EH (cell line): ENCODE results near the gene PRLHR.
A peak's percentile ranks its signal among the peaks of the same experiment; 100 is the strongest.

Experiments
- DNase-seq: peaks from one replicate; pipeline ENCODE4 v3.0.0-alpha.2; 2015; ENCODE audit warnings: low read depth

Gene PRLHR

DNA sequence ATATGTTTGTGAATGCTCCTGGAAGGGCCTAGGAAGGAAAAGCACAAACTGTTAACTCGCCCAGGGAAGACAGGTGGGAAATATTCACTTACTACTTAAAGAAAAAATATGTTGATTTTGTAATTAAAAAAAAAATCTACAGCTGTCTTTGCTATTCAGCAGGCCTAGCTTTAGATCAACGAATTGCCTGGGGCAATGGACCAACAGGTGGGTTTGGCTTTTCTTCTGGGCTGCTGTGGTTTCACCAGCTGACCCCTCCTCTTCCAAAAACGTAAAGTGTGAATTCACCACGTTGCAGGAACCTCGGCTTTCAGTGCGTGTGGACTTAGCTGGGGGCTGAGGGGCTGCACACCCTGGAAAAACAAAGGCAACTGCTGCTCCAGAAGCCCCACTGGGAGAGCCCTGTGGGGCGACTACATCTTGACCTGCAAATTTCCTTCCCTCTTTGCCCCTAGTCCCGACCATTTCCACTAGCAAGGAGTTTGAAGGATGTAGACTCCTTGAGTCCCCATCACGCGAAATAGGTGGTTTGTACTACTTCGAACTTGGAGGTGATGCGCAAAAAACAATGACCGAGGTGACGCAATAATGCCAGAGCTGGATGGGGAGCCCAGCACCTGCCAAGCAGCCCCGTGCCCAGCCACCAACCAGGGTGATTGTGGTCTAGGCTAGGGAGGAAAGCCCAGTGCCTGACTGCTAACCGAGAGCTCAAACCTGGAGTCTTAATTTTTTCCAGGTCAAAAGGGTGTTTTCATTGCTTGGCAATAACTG, 7.4 kb downstream of the PRLHR start:
- DNase-seq, result no peak

DNA sequence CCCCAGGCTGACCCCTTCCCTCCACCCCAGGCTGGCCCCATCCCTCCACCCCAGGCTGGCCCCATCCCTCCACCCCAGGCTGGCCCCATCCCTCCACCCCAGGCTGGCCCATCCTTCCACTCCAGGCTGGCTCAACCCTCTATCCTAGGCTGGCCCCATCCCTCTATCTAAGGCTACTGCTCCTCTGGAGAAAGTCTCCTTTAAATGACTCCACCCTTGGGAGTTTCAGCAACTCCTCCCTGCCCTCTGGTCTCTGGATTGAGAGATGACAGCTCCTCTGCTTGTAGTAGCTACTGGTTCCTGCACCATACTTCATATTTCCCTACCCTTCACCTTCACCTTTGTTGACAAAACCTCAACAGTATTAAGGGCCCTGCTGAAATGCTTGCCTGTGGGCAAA, 8.5 kb downstream of the PRLHR start:
- no peak for DNase-seq

DNA sequence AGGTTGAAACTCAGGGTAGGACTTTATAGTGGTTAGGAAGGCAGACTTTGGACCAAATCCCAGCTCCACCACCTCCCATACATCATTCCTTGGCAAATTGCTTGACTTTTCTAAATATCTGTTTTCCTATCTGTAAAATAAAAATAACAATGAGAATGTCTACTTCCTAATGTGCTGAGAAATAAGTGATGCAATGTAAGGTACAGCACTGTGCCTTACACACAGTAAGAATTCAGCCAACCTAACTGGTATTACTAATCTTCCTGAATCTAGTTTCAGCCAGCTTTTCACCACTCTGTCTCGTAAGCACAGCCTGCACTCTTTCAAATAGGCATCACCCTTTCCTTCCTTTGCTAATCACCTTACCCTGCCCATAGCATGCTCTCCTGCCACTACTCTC, 9.7 kb downstream of the PRLHR start:
- no peak for DNase-seq

DNA sequence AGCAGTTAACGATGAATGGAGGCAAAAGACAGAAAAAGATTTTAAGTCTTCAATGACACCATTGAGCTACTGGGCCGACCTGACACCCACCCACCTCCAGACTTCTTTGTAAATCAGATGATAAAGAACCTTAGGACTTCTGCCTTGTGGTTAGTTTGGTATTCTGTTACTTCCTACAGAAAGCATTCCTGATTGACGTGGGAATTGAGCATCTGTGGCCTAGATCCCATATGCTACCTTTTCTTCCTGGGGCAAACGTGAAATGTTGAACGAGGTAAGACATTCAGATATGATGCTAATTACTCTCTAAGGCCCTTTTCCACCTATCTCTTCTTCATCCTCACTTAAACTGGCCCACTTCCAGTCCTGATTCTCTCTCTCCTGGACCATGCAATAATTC, 10.2 kb downstream of the PRLHR start:
- DNase-seq, result no peak

DNA sequence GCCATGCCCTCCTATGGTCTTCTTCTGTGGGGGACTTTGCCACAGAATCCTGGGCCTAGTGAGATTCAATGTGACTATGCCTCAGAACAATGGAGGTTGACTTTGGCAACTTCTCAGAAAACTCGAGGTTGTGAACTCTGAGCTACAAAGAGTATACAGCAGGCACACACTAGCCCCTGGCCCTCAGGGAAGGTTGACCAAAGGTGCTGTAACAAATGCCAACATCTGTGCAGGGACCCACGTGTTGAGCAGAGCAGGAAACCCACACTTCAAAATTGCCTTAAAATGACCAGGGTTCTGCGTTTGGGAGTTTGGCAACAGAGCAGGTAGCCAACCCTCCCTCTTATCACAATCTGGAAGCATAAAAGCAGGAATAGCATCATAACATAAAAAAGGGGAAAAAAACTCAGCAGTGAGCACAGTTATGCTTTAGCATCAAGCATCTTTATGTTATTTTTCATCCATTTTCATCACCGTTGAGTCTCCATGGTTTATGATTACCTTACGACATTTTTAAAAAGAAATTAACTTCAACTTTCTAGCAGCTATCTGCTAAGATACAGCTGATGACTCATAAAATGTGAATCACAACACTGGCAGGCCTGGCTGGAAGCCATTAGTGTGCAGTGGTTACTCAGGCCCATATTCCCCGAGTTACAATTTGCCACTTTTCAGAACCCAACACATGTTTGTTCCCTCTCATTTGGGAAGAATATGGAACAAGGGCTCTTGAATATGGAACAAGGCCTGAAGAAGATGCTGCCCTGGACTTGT, 11.1 kb downstream of the PRLHR start:
- peak; percentile 82 for DNase-seq

DNA sequence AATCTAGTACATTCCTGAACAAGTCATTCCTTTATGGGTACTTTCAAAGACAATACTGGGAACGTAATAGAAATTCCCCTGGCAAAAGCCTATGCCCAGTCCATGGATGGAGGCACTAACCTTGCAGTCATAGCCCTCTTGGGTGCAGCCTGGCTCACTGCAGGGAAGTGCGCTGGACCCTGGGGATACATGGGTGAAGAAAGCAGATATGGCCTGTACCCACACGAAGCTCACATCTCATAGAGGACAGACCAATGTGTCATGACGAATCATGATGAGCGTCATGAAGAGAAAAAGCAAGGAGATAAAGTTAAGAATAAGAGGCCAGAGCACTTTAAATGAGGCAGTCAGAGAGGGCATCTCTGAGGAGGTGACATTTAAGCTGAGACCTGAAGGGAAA, 11.8 kb downstream of the PRLHR start:
- no peak for DNase-seq

DNA sequence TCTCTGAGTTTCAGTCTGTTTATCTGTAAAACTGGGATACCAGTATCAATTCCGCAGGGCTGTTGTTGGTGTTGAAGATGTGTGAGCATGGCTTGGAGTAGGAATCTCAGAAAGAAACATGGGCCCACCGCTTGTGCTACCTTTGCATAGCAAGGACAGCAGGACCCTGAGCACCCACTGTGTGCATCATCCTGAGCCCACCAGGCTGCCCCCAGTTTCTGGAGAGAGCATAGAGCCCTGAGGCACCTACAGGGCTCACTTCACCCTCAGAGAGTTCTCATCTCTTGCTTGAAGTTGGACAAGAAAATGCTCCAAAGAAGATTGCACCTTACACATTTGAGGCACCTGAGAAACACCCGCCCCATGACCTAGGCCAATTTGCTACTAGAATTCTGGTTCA, 12.9 kb downstream of the PRLHR start:
- no peak for DNase-seq

DNA sequence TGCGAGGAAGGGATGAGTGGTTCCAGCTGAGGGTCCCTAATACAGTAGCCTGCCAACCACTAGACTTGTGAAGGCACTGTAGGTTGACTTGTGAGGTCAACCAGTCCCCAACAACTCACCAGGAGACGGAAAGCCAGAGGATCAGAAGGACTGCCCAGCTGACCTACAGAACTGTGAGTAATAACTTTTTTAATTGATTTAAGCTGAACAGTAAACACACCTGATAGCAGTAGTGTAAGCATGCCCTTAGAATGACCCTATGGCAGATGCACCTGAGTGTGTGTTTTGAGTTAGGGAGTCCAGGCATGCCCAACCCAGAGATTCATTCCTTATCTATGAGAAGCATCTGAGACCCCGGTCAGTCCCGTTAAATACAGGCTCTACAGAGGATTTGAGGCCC, 14.1 kb downstream of the PRLHR start:
- no peak for DNase-seq

DNA sequence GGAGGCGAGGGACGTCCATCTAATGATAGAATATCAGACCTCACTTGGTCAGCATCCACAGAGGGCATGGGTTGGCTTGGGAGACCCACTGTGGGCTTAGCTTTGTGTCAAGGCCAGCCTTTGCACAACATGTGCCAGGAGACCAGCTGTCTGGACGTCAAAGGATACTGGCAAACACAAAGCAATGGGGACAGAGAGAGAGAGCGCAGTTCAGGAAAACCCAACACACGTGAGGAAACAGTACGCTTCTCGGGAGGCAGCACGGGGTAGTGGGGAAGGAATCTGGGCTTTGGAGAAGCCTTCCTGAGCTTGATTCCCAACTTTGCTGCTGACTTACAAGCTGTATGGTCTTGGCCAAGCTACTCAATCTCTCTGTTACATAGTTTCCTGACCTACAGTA, 14.7 kb downstream of the PRLHR start:
- no peak for DNase-seq

DNA sequence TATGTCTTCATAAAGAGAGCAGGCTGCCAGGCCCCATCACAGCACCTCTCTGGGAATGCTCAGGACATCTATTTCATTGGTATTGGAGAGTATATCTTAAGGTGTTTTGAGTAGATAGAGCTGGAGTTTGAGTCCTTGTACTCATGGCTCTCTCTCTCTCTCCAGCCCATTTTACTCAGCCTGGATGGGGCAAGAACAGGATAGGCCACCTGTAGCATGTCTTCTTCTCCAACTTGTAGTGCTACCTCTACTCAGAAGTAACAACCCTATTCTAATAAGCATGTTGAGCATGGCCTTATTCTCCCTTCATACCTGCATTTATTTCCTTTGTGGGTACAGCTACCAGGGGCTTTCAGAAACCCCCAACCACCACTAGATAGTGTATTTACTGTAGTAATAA, 21.9 kb downstream of the PRLHR start:
- no peak for DNase-seq

DNA sequence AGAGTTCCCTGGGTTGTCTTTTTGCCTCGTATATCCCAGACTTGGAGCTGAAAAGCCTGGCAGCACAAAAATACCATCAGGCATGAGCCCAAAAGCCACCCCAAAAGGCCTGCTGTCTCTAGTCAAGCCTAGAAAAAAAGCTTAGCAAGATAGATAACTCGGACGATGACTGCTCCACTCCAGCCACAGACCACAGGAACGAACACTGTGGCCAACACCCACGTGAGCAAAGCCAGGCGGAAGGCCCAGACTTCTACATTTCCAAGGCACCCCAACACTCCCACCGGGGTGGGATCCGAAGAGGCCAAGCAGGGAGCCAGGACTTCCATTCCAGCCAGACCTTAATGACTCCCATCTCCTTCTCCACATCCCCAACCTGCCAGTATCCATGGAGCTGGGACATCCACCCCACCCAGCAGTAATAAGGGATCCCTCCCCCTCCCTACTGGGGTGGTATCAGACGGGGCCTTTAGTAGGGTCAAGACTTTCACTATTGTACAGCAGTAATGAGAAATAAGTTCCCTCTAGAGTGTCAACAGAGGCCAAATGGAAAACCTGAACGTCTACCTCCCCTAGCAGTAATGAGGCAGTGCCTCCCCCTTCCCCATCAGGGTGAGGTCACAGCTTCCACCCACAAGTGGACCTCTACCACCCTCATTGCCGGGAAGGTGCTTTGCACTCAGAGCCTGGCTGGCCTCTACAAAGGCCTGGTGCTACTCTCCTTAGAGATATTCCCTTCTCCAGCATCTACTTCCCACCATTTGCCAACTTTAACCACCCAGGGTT, 23.0 kb downstream of the PRLHR start:
- no peak for DNase-seq

DNA sequence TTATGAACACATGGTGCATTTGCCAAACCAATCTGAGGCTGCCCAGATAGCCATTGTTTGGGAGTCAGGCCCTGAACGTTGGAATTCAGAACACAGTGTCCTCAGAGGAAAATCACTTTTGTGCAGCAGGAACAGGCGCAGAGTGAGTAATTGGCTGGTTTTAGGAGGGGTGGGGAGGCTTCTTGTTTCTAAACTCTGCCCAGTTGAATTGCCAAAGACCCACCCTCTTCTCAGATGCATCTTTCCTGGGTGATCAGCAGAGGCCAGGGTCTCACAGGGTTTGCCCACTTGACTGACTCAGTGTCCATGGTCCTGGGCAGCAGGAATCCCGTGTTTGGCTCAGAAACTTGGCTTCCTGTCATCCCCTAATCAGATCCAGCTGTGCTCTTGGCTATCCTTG, 24.3 kb downstream of the PRLHR start:
- DNase-seq, result no peak

DNA sequence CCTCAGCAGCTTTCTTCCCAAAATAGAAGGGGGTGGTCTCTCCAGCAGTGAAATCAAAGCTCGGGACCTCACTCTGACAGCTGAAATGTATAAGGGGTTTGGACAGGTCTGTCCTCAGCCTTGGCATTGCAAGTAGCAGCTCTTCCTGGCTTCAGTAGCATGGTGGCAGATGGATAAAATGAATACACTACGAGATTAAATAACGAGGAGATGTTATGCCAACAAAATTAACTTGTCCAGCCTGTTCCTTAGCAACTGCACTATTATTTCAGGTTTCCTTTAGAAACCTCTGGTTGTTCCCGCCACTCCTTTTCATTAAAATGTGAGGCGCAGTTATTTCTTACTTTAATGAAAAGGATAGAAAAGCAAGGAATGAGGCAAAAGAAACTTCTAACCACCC, 24.9 kb downstream of the PRLHR start:
- no peak for DNase-seq

DNA sequence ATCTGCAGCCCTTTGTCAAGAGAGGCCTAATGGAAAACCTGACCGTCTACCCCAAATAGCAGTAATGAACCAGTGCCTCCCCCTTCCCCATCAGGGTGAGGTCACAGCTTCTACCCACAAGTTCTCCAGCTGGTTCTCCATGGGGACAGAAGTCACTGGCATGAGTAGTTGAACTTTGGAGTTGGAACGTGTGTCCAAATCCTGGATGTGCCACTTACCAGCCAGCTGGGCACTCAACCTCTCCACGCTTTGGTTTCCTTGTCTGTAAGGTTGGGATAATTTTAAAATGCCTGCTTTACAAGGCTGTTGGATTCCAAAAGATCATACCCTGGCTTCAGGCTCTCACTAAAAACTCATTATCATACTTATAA, 25.6 kb downstream of the PRLHR start:
- no peak for DNase-seq

DNA sequence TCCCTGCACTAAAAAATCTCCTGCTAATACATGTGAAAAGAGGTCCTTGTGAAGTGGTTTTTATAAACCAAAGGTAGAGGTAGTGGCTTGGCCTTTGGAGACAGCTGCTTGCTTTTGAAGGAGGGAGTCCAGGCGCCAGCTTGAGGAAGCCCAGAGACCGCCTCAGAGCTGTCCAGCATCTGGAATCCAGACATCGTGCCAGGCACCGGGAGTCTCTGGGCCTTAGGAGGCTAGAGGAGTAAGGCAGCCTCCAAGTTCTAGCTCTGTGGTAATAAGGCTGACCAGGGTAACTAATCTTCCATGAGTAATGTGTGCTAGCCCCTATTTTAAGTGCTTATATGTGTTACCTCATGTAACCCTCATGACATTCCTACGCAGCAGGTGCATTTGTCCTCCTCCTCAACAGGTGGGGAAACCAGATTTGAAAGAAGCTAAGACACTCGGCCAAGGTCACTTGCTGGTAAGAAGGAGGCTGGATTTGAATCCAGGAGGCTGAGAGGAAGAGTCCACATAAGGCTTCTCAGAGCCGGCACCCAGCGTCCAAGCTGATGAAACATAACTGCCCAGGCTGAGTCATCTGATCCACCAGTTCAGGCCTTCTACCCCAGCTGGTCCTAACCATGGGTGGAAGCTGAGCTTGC, 26.1 kb downstream of the PRLHR start:
- peak; percentile 30 for DNase-seq

DNA sequence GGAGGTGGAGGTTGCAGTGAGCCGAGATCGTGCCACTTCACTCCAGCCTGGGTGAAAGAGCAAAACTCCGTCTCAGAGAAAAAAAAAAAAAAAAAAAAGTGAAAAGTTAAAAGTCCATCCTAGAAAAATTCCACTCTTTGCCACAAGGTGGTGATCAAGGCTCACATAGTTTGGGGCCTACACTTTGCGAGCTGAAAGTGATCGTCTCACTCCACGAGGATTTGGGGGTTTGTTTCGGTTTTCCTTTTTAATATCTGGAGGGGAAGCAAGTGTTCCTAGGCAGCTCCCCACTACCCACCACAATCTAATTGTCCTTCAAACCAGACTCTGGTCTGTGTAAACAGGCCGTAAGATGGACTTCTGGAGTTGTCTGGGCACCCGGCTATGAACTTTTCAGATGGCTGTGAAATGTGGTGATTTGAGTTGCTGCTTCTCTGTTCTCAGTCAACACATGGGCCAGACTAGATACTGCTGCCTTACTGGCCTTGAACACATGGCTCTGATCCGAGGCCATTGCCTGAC, 27.1 kb downstream of the PRLHR start:
- peak; percentile 63 for DNase-seq

DNA sequence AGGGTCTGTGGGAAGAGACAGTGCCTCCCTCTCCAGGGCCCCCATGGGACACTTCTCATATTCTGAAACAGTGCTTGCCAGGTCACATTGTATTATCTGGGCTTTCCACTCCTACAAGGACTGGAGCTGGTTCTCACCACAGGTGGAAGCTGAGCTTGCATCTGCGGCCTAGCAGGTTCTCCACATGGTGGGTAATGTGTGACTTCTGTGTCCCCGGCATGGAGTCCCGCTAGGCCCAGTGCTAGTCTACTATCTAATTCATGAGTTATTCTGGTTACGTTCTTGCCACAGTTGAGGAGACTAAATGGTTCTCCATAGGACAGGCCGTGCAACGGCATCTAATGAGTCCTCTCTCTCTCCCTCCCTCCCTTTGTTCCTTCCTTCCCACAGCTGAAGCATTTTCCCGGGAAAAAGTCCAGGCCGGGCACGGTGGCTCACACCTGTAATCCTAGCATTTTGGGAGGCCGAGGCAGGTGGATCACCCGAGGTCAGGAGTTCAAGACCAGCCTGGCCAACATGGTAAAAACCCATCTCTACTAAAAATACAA, 27.7 kb downstream of the PRLHR start:
- DNase-seq, result no peak

DNA sequence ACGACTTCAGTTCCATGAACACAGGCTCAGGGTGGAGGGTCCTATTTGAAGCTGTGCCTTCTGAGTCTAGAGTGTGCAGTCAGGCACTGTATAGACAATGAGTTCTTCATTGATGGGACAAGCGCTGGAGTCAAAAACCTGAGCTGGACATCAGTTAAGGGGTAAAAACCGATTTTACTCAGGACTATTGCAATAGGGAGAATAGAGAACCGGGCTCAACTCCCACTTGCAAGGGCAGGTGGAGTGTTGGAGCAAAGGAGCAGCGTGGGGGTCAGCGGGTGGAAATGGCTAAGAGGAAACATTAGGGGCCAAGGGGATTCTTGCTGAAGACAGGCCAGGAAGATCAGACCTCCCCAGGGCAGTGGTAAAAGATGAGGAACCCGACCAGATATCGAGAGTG, 28.5 kb downstream of the PRLHR start:
- DNase-seq, result no peak

DNA sequence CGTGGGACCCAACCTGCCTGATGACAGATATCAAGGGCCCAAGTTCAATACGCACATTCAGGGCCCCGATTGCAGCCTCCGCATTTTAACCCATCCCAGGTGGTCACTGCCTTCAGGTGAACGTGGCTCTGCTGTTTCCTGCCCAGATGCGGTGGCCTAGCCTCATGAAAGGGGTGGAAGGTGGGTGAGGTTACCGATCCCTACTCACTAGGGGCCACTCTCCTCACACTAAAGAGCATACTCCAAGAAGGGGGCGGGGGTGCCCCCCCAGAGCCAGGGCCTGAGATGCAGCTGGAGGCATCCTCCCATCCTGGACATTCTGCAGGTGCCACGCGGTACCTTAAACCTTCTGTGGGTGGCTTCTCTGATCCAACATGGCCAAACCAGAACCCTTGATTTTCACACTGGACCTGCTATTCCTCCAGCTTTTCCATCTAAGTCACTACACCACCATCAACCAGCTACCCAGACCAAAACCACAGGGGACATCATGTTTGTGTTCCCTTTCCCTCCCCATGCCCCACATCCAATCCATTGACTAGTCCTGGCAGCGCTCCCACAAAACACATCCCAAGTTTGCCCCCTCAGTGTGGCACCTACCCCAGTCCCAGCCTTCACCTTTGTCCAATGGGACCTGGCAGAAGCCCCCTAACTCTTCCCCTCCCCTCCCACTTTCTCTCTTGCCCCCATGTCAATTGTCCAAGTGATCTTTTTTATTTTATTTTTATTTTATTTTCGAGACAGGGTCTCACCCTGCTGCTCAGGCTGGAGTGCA, 30.0 kb downstream of the PRLHR start:
- DNase-seq, result no peak

DNA sequence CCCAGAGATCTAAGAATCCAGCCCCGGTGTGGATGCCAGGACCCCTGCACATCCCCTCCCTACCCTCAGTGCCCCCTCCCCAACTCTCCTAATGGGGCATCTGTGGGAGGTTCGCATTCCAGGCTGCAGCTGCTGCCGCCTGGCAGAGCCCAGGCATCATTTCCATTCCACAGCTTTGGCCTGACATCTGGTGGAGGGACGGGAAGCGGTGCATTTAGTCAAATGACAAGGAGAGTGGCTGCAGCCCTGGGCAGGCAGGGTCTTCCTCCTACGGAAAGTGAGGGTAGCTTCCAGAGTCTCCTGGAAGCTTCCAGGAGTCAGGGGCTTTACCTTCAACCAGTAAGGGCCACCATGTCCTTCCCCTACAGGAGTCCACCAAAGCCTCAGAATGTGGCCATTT, 30.8 kb downstream of the PRLHR start:
- DNase-seq, result no peak

DNA sequence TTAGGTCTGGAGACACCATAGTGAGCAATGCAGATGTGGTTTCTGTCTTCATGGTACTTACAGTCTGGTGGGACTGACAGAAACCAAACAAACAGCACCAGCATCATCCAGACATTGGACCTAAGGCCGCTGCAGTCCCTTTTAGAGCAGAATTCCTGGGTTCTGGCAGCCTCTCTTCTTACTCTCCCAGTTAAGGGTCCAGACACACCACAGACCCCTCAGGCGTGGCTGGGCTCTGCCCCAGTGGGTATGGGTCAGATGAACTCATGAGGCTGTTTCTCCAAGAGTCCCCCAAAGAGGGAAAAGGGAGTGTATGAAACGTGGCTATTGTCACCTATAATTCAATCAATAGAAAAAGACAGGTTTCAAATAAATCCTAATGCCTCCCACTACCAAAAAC, 31.3 kb downstream of the PRLHR start:
- no peak for DNase-seq
